GM19467 (cell line): ENCODE results near the gene KCNJ10.

Experiments used
- ATAC-seq: cut with Tn5 transposase; IDR thresholded peaks from one replicate; pipeline ENCODE4 v1.9.1; 2021; ENCODE audit warnings: mild to moderate bottlenecking, moderate library complexity; ENCODE audit not compliant: unreplicated experiment

KCNJ10 gene

GRCh38 chr1:159993911-159994310 lies 76.0 kb downstream of the KCNJ10 start:
- no peak for ATAC-seq

GRCh38 chr1:159992161-159992560 lies 77.8 kb downstream of the KCNJ10 start:
- ATAC-seq: no peak

GRCh38 chr1:159991513-159991912 lies 78.4 kb downstream of the KCNJ10 start:
- no peak for ATAC-seq

GRCh38 chr1:159990005-159990404 lies 80.0 kb downstream of the KCNJ10 start:
- ATAC-seq: no peak

GRCh38 chr1:159989581-159989980 lies 80.4 kb downstream of the KCNJ10 start:
- ATAC-seq: no peak

GRCh38 chr1:159988006-159988405 lies 82.0 kb downstream of the KCNJ10 start:
- no peak for ATAC-seq

GRCh38 chr1:159987186-159987585 lies 82.8 kb downstream of the KCNJ10 start:
- no peak for ATAC-seq

- no peak for ATAC-seq
Observed at GRCh38 chr1:159986531-159986930, 83.4 kb downstream of the KCNJ10 start.

GRCh38 chr1:159986093-159986492 lies 83.9 kb downstream of the KCNJ10 start:
- no peak for ATAC-seq

GRCh38 chr1:159985473-159985872 lies 84.5 kb downstream of the KCNJ10 start:
- ATAC-seq: no peak

- ATAC-seq: no peak
Observed at GRCh38 chr1:159983681-159984080, 86.3 kb downstream of the KCNJ10 start.

- ATAC-seq: no peak
Observed at GRCh38 chr1:159982280-159982679, 87.7 kb downstream of the KCNJ10 start.

GRCh38 chr1:159981351-159982055 lies 88.5 kb downstream of the KCNJ10 start:
- no peak for ATAC-seq

- no peak for ATAC-seq
Observed at GRCh38 chr1:159980786-159981185, 89.2 kb downstream of the KCNJ10 start.

- ATAC-seq: no peak
Observed at GRCh38 chr1:159980076-159980475, 89.9 kb downstream of the KCNJ10 start.

GRCh38 chr1:159979257-159979656 lies 90.7 kb downstream of the KCNJ10 start:
- no peak for ATAC-seq

GRCh38 chr1:159978107-159978398 lies 91.9 kb downstream of the KCNJ10 start:
- ATAC-seq: no peak

GRCh38 chr1:159977364-159978106 lies 92.4 kb downstream of the KCNJ10 start:
- no peak for ATAC-seq

GRCh38 chr1:159974350-159974965 lies 95.5 kb downstream of the KCNJ10 start:
- no peak for ATAC-seq

- ATAC-seq: no peak
Observed at GRCh38 chr1:159973350-159973940, 96.5 kb downstream of the KCNJ10 start.

GRCh38 chr1:159972443-159973205 lies 97.3 kb downstream of the KCNJ10 start:
- no peak for ATAC-seq
